GM12892 (cell line): ENCODE data around the gene BABAM2.

Experiments
- POLR2A ChIP-seq: IDR thresholded peaks from 2 replicates; pipeline ENCODE4 v1.6.1; 2011; ENCODE audit warnings: low read depth, low read length, control low read depth
- POLR2AphosphoS5 ChIP-seq: IDR thresholded peaks from 2 replicates; pipeline ENCODE4 v1.6.1; 2011; ENCODE audit warnings: low read depth, low read length, control low read depth
- TAF1 ChIP-seq: IDR thresholded peaks from 2 replicates; pipeline ENCODE4 v1.6.1; 2011; ENCODE audit warnings: low read depth, mild to moderate bottlenecking, control low read depth, low read length, borderline replicate concordance

- TF ChIP-seq POLR2AphosphoS5 (no peak), POLR2A (no peak), TAF1 (no peak)
These were observed 131.4 kb downstream of the BABAM2 start for GRCh38 chr2:28021898-28022297.
